Measurements from ENCODE around the gene NUP93.
A peak's percentile ranks its signal among the peaks of the same experiment; 100 is the strongest.

The NUP93 gene

DNA sequence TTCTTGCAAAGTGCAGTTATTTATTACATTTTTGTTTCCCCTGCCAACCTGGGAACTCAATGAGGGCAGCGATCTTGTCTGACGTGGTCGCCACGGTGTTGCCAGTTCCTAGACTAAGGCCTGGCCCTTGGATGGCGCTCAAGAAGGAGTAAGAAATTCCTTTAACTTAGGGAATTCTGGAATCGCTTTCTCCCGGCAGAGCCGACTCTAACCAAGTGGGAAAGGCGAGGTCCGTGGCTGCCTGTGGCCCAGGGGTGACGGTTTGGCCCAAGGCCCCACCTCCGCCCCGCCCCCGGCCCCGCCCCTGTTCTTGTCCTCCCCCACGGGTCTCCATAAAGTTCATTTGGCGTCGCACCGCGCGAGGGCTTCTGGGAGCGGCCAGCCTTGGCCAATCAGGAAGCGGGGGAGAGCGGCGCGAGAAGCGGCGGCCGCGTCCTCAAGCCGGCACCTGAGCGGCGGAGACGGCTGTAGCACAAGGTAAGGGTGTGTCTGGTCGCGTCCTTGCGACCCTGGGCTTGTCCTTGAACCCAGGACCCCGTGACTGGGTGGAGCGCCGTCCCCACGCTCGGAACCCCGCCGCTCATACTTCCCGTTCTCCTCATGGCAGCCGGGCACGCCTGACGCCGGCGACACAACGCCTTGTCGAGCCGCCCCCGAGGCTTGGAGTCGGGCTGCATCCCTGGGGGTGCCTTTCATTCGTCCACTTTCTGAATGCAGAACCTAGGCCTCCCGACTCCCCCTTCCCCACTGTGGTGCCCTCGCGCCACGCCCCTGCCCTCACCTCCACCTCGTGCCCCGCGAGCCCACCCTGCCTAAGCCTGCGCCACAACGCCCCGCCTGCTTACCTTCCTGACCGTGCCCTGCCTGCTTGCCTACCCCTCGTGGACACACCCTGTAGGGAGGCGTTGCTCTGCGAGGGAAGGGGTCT, at the start of gene NUP93:
TSS of gene NUP93 (plus strand) at position 395 of the 928 bp plus-strand sequence. CDS start 18,119 bp downstream, outside the sequence.
- Histone ChIP-seq H3K4me1 (peaks cover 18% of the 10 kb centered on the region), H3K4me3 (peak within 1 kb of the TSS; percentile 96), H3K27me3 (ENCODE audit: low read depth) (no peaks in the 10 kb centered on the region), H3K9me3 (no peaks in the 10 kb centered on the region), H3K36me3 (replicated peaks) (no peaks in the 10 kb centered on the region)
- in situ Hi-C loops (cut with MboI; ENCODE audit: low sequenced_read_pairs): no loop called here
- DNase-seq (ENCODE audit: low spot score in 2 of 2): peak; percentile 84 to 94

DNA sequence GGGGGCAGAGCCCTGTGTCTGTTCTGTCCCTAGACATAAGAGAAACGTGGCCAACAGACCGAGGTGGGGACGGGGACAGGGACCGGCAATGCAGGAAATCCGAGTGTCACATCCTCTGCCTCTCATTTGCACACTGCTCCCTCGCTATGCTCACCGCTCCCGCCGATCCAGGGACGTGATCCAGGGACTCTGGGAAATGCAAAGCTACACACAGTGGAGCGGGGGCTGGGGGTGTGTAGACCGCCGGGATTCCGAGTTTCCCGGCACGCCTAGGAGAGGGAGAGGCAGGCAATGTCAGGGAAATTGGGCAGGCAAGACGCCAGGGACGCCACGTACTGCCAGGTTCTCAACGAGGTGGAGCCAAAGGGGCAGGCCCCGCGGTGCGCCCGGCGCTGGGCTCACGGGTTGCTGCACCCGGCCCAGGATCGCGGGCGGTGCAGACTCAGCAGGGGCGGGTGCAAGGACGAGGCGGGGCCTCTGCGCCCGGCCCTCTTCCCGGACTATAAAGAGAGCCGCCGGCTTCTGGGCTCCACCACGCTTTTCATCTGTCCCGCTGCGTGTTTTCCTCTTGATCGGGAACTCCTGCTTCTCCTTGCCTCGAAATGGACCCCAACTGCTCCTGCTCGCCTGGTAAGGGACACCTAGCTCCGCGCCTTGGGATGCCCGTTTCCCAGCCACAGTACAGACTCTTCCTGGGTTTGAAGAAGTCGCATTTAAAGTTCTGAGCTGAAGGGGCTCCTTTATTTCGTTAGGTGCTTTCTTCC, 47.8 kb upstream of the NUP93 start, which contains the start of gene MT1X:
TSS of gene MT1X (plus strand) at position 532 of the 764 bp plus-strand sequence. CDS start at position 603, 71 bp downstream.
- peak; percentile 88 to 94 for DNase-seq (ENCODE audit: low spot score in 2 of 2)

DNA sequence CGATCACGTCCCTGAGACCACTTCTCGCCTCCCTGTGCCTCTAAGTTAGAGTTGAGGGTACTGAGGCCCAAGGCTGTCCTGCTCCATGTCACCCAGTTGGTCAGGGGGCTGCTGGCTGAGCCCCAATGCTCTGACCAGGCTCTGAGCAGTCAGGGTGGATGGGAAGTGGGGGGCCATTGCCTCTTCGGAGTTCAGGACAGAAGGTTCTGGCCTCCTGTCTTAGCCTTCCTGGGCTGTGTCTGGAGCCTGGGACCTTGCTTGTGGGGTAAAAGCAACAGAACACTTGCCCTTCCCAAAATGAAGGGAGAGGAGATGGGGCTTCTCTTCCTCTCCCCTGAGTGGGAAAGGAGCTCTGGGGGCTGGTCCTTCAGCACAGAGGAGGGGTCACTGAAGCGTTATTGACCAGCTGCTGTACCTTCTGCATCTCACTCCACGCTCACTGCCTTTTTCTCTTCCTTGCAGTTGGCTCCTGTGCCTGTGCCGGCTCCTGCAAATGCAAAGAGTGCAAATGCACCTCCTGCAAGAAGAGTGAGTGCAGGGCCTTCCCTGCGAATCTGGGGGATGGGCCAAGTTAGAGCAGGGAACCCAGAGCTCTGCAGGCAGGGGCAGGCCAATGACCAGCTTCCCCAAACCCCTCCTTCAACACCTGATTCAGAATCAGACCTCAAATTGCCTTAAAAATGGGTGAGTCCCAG, 47.1 kb upstream of the NUP93 start:
- no peaks in the 10 kb centered on the region for H3K27me3 ChIP-seq (ENCODE audit: low read depth)
- H3K4me3 ChIP-seq: peak overlapping the region; percentile 46
- peak; percentile 11 to 40 for DNase-seq (ENCODE audit: low spot score in 2 of 2)
- in situ Hi-C loops (cut with MboI; ENCODE audit: low sequenced_read_pairs): no loop called here
- H3K4me1 ChIP-seq: peaks cover 4% of the 10 kb centered on the region; the same call in 1 of the 2 replicates
- no peaks in the 10 kb centered on the region for H3K9me3 ChIP-seq
- H3K36me3 ChIP-seq (replicated peaks): no peaks in the 10 kb centered on the region; the same call in 1 of the 2 replicates

More for the DNA sequence above, 47.8 kb upstream of the NUP93 start, which contains the start of gene MT1X:
- Histone ChIP-seq H3K27me3 (ENCODE audit: low read depth) (no peaks in the 10 kb centered on the region), H3K4me3 (peak within 1 kb of the TSS; percentile 46), H3K4me1 (peaks cover 4% of the 10 kb centered on the region; the same call in 1 of the 2 replicates), H3K9me3 (no peaks in the 10 kb centered on the region), H3K36me3 (replicated peaks) (no peaks in the 10 kb centered on the region; the same call in 1 of the 2 replicates)
- in situ Hi-C loops (cut with MboI; ENCODE audit: low sequenced_read_pairs): no loop called here

DNA sequence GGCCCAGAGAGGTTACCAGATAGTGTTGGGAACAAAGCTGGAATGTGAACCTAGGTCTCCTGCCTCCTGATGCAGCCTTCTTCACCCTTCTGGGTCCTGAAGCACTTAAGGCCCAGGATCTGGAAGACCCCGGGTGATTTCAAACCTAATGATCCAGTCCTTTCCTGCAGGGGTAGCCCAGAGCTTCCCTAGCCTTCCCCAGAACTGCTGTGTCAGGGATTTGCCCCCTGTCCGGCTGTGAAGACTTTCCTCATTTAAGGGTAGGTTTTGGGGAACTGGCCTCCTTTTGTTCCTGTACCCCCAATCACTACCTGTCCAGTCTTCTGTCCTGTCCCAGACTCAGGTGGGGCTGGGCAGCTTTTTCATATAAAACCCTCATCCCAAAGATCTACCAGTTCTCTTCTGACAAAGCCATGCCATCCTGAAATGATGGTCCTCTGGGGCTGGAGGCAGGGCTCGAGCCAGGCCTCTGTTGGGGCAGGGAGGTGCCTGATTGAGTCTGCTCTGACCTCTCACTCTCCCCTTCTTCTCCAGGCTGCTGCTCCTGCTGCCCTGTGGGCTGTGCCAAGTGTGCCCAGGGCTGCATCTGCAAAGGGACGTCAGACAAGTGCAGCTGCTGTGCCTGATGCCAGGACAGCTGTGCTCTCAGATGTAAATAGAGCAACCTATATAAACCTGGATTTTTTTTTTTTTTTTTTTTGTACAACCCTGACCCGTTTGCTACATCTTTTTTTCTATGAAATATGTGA, 46.3 kb upstream of the NUP93 start:
- Histone ChIP-seq H3K27me3 (ENCODE audit: low read depth) (no peaks in the 10 kb centered on the region), H3K36me3 (replicated peaks) (no peaks in the 10 kb centered on the region; the same call in 1 of the 2 replicates), H3K4me1 (peaks cover 4% of the 10 kb centered on the region; the same call in 1 of the 2 replicates), H3K4me3 (peak overlapping the region; percentile 46), H3K9me3 (no peaks in the 10 kb centered on the region)
- DNase-seq (ENCODE audit: low spot score in 2 of 2): no peak
- in situ Hi-C loops (cut with MboI; ENCODE audit: low sequenced_read_pairs): no loop called here

DNA sequence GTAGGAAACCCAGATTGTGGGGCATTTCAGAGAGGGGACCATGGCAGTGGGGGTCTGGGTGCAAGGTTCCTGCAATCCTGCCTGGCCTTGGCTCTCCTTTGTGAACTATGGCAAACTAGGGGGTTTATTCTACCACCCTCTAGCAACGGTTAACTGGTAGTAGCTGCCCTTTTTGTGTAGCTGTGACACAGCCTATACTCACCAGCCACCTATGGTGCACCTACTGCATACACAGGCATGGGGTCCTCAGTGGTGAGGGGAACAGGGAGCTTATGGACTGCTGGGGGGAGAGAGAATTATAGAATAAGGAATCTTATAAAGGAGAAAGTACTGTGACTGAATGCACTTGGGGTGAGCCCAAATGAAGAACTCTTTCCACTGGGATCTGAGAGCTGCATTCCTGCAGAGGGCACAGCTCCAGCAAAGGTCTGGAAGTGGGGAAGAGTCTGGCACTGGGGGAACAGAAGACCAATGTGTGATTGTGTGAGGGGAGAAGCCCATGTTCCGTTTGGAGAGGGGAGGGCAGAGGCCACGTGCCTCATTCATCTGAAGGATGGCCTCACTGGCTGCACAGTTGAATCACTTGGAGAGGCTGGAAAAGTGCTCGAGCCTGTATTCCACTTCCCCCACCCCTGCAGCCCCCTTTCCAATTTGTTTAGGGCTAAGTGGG, 45.5 kb upstream of the NUP93 start:
- in situ Hi-C loops (cut with MboI; ENCODE audit: low sequenced_read_pairs): no loop called here
- H3K4me1 ChIP-seq: peaks cover 4% of the 10 kb centered on the region; the same call in 1 of the 2 replicates
- no peak for DNase-seq (ENCODE audit: low spot score in 2 of 2)
- H3K36me3 ChIP-seq (replicated peaks): no peaks in the 10 kb centered on the region; the same call in 1 of the 2 replicates
- H3K27me3 ChIP-seq (ENCODE audit: low read depth): no peaks in the 10 kb centered on the region
- no peaks in the 10 kb centered on the region for H3K9me3 ChIP-seq
- H3K4me3 ChIP-seq: no peak overlapping the region

DNA sequence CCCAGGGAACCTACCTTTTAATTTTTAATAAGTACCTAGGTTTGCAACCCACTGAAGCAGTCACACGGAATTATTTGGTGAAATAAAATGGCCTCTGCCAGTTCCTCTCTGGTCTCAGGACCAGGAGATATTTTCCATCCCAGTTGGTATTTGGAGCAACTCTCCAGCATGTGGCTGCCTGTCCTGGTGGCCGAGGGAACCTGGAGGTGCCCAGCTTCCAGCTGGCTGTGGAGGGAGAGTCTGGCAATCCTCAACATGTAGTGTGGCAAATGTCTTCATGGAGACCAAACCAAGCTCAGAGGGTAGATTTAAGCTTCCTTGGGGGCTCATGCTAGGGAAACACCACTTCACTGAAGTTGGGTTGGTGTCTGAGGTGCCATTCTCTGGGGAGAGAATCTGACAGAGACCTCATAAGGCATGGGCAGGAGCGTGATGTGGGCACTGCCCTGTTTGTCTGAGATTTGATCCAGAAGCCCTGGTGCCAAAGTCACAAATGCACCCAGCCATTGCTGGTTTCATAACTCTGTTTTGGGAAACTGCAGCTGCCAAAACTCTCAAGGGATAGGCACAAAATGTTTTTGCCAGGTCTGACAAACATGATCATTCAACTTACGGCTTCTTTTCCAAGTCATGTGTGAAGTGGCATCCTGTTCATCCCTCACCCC, 44.9 kb upstream of the NUP93 start:
- no peak overlapping the region for H3K4me3 ChIP-seq

DNA sequence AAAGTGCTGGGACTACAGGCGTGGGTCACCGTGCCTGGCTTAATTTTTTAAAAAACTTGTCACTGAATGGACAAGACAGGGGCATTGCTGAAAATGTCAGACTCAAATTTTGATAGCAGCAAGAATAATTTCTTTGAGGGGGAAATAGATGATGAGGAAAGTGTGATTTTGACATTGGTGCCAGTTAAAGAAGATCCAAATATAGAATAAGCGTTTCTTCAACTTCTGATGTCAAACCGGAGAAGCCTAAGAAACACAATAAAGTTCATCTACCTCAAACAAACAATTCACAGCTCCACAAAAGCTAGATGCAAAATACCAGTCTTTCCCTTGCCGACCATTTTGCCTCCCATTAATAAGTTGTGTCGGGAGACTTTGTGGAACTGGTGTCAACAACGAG, 43.2 kb upstream of the NUP93 start:
- Histone ChIP-seq H3K9me3 (no peaks in the 10 kb centered on the region), H3K4me3 (no peak overlapping the region), H3K27me3 (ENCODE audit: low read depth) (no peaks in the 10 kb centered on the region), H3K36me3 (replicated peaks) (no peaks in the 10 kb centered on the region; the same call in 1 of the 2 replicates), H3K4me1 (peaks cover 1% of the 10 kb centered on the region)
- in situ Hi-C loops (cut with MboI; ENCODE audit: low sequenced_read_pairs): no loop called here
- no peak for DNase-seq (ENCODE audit: low spot score in 2 of 2)

More for the DNA sequence above, 44.9 kb upstream of the NUP93 start:
- Histone ChIP-seq H3K4me1 (peaks cover 4% of the 10 kb centered on the region; the same call in 1 of the 2 replicates), H3K36me3 (replicated peaks) (no peaks in the 10 kb centered on the region; the same call in 1 of the 2 replicates), H3K27me3 (ENCODE audit: low read depth) (no peaks in the 10 kb centered on the region), H3K9me3 (no peaks in the 10 kb centered on the region)
- DNase-seq (ENCODE audit: low spot score in 2 of 2): no peak
- in situ Hi-C loops (cut with MboI; ENCODE audit: low sequenced_read_pairs): no loop called here

DNA sequence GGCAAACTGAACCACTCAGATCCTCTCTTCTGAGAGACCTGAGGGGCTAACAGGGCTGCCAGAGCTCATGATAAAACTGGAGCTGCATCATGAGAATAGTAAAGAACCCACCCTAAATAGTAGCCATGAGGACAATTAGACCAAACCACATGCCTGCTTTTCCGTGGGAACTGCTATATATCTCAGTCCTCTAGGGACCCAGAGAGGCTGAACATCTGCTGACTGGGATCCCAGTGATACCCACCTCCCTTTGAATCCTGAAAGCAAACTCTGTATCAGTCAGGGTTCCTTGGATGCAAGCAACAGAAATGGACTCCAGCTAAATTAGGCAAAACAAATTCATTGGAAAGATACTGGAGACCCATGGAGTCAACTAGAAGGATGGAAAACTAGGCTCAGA, 41.2 kb upstream of the NUP93 start:
- no peaks in the 10 kb centered on the region for H3K9me3 ChIP-seq
- no peak overlapping the region for H3K4me3 ChIP-seq
- no peak for DNase-seq (ENCODE audit: low spot score in 2 of 2)
- no peaks in the 10 kb centered on the region for H3K36me3 ChIP-seq (replicated peaks)
- no peaks in the 10 kb centered on the region; the same call in 1 of the 2 replicates for H3K4me1 ChIP-seq
- in situ Hi-C loops (cut with MboI; ENCODE audit: low sequenced_read_pairs): no loop called here
- H3K27me3 ChIP-seq (ENCODE audit: low read depth): no peaks in the 10 kb centered on the region

DNA sequence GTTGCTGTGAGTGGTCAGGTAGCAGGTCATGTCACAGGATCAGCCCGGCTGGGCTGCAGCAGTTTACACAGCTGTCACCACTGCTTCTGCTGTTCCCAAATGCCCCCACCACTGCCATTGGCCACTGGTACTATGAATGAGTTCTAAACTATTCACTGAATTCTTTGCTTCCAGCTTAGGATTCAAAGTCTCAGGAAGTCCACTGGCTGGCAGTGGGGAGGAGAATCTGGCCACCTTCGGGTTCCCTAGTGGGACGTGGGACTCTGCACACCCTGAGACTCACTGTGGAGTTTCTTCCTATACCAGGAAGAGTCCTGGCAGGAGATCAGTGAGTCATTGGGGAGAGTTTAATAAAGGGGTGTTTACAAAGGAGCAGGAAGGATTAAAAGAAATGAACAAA, 40.8 kb upstream of the NUP93 start:
- DNase-seq (ENCODE audit: low spot score in 2 of 2): no peak
- H3K4me3 ChIP-seq: no peak overlapping the region
- no peaks in the 10 kb centered on the region for H3K36me3 ChIP-seq (replicated peaks)
- in situ Hi-C loops (cut with MboI; ENCODE audit: low sequenced_read_pairs): no loop called here
- H3K27me3 ChIP-seq (ENCODE audit: low read depth): no peaks in the 10 kb centered on the region
- H3K4me1 ChIP-seq: no peaks in the 10 kb centered on the region; the same call in 1 of the 2 replicates
- no peaks in the 10 kb centered on the region for H3K9me3 ChIP-seq

DNA sequence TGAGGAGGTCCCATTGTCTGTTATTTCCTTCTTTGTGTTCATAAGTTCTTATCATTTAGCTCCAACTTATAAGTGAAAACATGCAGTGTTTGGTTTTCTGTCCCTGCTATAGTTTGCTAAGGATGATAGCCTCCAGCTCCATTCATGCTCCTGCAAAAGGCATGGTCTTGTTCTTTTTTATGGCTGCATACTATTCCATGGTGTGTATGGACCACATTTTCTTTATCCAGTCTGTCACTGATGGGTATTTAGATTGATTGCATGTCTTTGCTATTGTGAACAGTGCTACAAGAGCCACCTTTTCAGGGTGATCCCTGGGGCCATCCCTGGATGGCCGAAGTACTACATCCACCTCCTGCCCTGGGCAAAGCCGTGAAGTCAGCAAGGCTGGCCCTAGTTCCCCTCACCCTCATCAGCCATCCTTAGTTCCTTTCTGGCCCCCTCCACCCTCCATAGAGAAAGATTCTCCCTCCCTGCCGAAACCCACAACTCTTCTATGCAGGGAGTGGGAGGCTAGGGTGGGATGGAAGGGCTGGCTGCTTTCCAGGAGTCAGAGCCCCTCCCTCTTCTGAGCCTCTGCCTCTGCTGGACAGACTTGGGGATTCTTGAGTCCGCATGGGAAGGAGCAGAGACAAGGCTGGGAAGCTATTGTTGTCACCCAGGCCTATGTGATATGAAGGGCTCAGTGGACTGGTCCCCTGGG, 39.4 kb upstream of the NUP93 start:
- in situ Hi-C loops (cut with MboI; ENCODE audit: low sequenced_read_pairs): no loop called here
- H3K27me3 ChIP-seq (ENCODE audit: low read depth): no peaks in the 10 kb centered on the region
- H3K4me1 ChIP-seq: no peaks in the 10 kb centered on the region; the same call in 1 of the 2 replicates
- no peak overlapping the region for H3K4me3 ChIP-seq
- no peaks in the 10 kb centered on the region for H3K9me3 ChIP-seq
- DNase-seq (ENCODE audit: low spot score in 2 of 2): no peak
- no peaks in the 10 kb centered on the region for H3K36me3 ChIP-seq (replicated peaks)

DNA sequence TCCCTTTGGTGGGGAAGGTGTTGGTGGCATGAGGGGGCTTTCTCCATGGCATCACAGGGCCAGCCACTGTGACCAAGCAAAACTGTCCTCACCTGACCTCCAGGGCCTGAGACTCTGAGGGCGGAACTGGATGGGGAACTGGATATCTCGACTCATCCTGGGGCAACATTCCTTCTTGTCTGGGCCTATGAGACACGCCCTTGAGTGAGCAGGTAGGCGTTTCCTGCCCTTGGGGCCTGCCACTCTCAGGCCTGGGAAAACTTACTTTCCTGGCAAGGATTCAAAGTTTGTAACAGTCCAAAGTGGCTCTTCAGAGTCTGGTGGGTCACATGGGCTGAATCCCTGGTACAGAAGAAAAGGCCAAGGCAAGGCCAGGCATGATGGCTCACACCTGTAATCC, 38.0 kb upstream of the NUP93 start:
- Histone ChIP-seq H3K4me3 (no peak overlapping the region), H3K36me3 (replicated peaks) (no peaks in the 10 kb centered on the region), H3K4me1 (no peaks in the 10 kb centered on the region; the same call in 1 of the 2 replicates), H3K27me3 (ENCODE audit: low read depth) (no peaks in the 10 kb centered on the region), H3K9me3 (no peaks in the 10 kb centered on the region)
- in situ Hi-C loops (cut with MboI; ENCODE audit: low sequenced_read_pairs): no loop called here
- DNase-seq (ENCODE audit: low spot score in 2 of 2): peak in 1 of 2 experiments; percentile 48
